Mucosa of descending colon (tissue), 3 donors: ENCODE data around the gene OLR1. TPM values are rescaled to one million over a fixed set of nuclear protein-coding genes. Genes with fewer than 3 reads are reported as not detected.

Experiments
- ATAC-seq: fragments of 200-7000 bp; cut with Tn5 transposase; one replicate; pipeline ENCODE4 v1.9.1; 2020; ENCODE audit warnings: mild to moderate bottlenecking, moderate library complexity
- DNase-seq, 3 donors: peaks; one replicate each; pipeline ENCODE4 v3.0.0-alpha.2; 2020
- H3K36me3 ChIP-seq: fragments of 200-600 bp; one replicate; pipeline ENCODE4 v1.8.0; 2021; ENCODE audit warnings: low read depth, mild to moderate bottlenecking
- H3K4me1 ChIP-seq: fragments of 200-600 bp; one replicate; pipeline ENCODE4 v1.8.0; 2021; ENCODE audit warnings: low read depth, mild to moderate bottlenecking
- H3K4me3 ChIP-seq: fragments of 200-600 bp; one replicate; pipeline ENCODE4 v1.8.0; 2021; ENCODE audit warnings: mild to moderate bottlenecking
- H3K9me3 ChIP-seq: fragments of 200-600 bp; one replicate; pipeline ENCODE4 v1.8.0; 2021; ENCODE audit warnings: mild to moderate bottlenecking
- CTCF ChIP-seq: fragments of 200-600 bp; IDR thresholded peaks from one replicate; pipeline ENCODE4 v1.8.0; 2022; ENCODE audit warnings: antibody characterized with exemption, mild to moderate bottlenecking
- intact Hi-C, 2 donors: fragments of 100-400 bp; cut with DNase I in 1 of 2; cut with micrococcal nuclease in 1 of 2; formaldehyde crosslinking; loops; one replicate each; pipeline versions ENCODE4 v1.11.0 to v1.11.1; 2022; cut with DNase I, micrococcal nuclease
- total RNA-seq, 3 donors: library from RNA; stranded (reverse); fragmentation: NEBNext Ultra II Directional in 2 of 3; extraction: Animal tissue kit (Norgen Biotek cat#: 25700) in 2 of 3; gene quantifications; one replicate each; pipeline versions ENCODE4 v1.2.1 to v1.2.4, GENCODE V29; 2021 to 2023
- donor health status: DM: no; HTN: no; CAD: no; lungs with moderate emphysema.
- donor health status: DM: no; HTN: no; CAD: no.
- donor health status: DM: no; HTN: yes; CAD: no.

Gene OLR1
- total RNA-seq, 3 donors from 2014 or later, result 0.63 TPM; not detected in 2

GRCh38 chr12:10119066-10119465 lies 52.9 kb downstream of the OLR1 start:
- ATAC-seq, result no peak

GRCh38 chr12:10115890-10116289 lies 56.0 kb downstream of the OLR1 start:
- Histone ChIP-seq H3K9me3 (no peaks in the 10 kb centered on the region), H3K4me3 (no peak overlapping the region), H3K4me1 (no peaks in the 10 kb centered on the region), H3K36me3 (no peaks in the 10 kb centered on the region)
- ATAC-seq (no peak), DNase-seq (no peak)
- intact Hi-C loops, result no loop called here
- no peak for TF ChIP-seq CTCF

More at GRCh38 chr12:10119066-10119465, 52.9 kb downstream of the OLR1 start:
- Histone ChIP-seq H3K36me3 (no peaks in the 10 kb centered on the region), H3K4me3 (no peak overlapping the region), H3K9me3 (no peaks in the 10 kb centered on the region), H3K4me1 (no peaks in the 10 kb centered on the region)
- DNase-seq, result no peak
- intact Hi-C loops, result no loop called here
- TF ChIP-seq CTCF, result no peak

GRCh38 chr12:10115311-10115710 lies 56.6 kb downstream of the OLR1 start:
- TF ChIP-seq CTCF, result no peak
- Histone ChIP-seq H3K36me3 (no peaks in the 10 kb centered on the region), H3K9me3 (no peaks in the 10 kb centered on the region), H3K4me1 (no peaks in the 10 kb centered on the region), H3K4me3 (no peak overlapping the region)
- no peak for DNase-seq
- no peak for ATAC-seq
- intact Hi-C loops, result no loop called here

GRCh38 chr12:10113920-10114319 lies 58.0 kb downstream of the OLR1 start:
- Histone ChIP-seq H3K4me1 (no peaks in the 10 kb centered on the region), H3K36me3 (no peaks in the 10 kb centered on the region), H3K9me3 (no peaks in the 10 kb centered on the region), H3K4me3 (no peak overlapping the region)
- no peak for DNase-seq
- intact Hi-C loops, result no loop called here
- ATAC-seq, result no peak
- TF ChIP-seq CTCF, result no peak

- no peaks in the 10 kb centered on the region for H3K9me3 ChIP-seq
- no peak overlapping the region for H3K4me3 ChIP-seq
- H3K4me1 ChIP-seq, result no peaks in the 10 kb centered on the region
- no peak for TF ChIP-seq CTCF
- intact Hi-C loops, result no loop called here
- no peak for ATAC-seq
- no peaks in the 10 kb centered on the region for H3K36me3 ChIP-seq
- DNase-seq, result no peak
Observed at GRCh38 chr12:10113075-10113474, 58.9 kb downstream of the OLR1 start.

GRCh38 chr12:10111451-10111850 lies 60.5 kb downstream of the OLR1 start:
- Histone ChIP-seq H3K4me1 (no peaks in the 10 kb centered on the region), H3K4me3 (no peak overlapping the region), H3K9me3 (no peaks in the 10 kb centered on the region), H3K36me3 (no peaks in the 10 kb centered on the region)
- no peak for TF ChIP-seq CTCF
- intact Hi-C loops, result no loop called here
- ATAC-seq (no peak), DNase-seq (no peak)
